Spleen (tissue), 7 donors: ENCODE data around the gene EDN1.

Source experiments
- CTCF ChIP-seq, 11 experiments: fragments of 200-600 bp in 7 of 11; fragments of 450-650 bp in 4 of 11; sonication (generic) in 4 of 11; IDR thresholded peaks in 8 of 11; conservative IDR thresholded peaks in 3 of 11; 1 replicate in 7 of 11; 2 replicates in 4 of 11; pipeline versions ENCODE4 v1.4.0 to v1.8.0; 2016 to 2021; ENCODE audit warnings: antibody characterized with exemption in 11 of 11, inconsistent platforms in 4 of 11, mild to moderate bottlenecking in 1 of 11
- POLR2A ChIP-seq, 3 donors: fragments of 450-650 bp; IDR thresholded peaks; one replicate each; pipeline ENCODE4 v1.5.1; 2017; ENCODE audit warnings: antibody characterized with exemption in 3 of 3, mild to moderate bottlenecking in 1 of 3
- POLR2AphosphoS5 ChIP-seq, 3 donors: sonication (generic); formaldehyde crosslinking; IDR thresholded peaks; one replicate each; pipeline ENCODE4 v1.5.1; 2017; ENCODE audit warnings: antibody characterized with exemption in 3 of 3
- donor health status: DM: no; HTN: no; CAD: no; lungs with moderate emphysema.
- donor health status: DM: no; HTN: no; CAD: no.
- donor health status: DM: no; HTN: no; CAD: no.

- TF ChIP-seq POLR2AphosphoS5 (IDR thresholded peaks at IDR 0.05) (no peak), CTCF (IDR thresholded peaks at IDR 0.05 in 8 of 11, conservative IDR thresholded peaks at IDR 0.05 in 3 of 11) (no peak), POLR2A (IDR thresholded peaks at IDR 0.05) (no peak)
These were observed 44.8 kb upstream of the EDN1 start for GRCh38 chr6:12245360-12245759.
